NCI-H2227 (cell line): ENCODE data around the gene CAPN14.
"Not testable (repeated sequence)": the region's sequence is repeated elsewhere in the genome, so short reads cannot be mapped to it uniquely, and the experiment has no call there.

Experiments
- DNase-seq: peaks from one replicate; lab custom pipeline; 2025; ENCODE audit not compliant: unreplicated experiment; lab: John Stamatoyannopoulos, UW

CAPN14 gene

GRCh38 chr2:31197669-31198068 lies 19.6 kb downstream of the CAPN14 start:
- no peak for DNase-seq

- DNase-seq, result no peak
These were observed 20.1 kb downstream of the CAPN14 start for GRCh38 chr2:31197166-31197565.

GRCh38 chr2:31196622-31197021 lies 20.7 kb downstream of the CAPN14 start:
- DNase-seq, result no peak

GRCh38 chr2:31193806-31194205 lies 23.5 kb downstream of the CAPN14 start:
- no peak for DNase-seq

- no peak for DNase-seq
These were observed 24.4 kb downstream of the CAPN14 start for GRCh38 chr2:31192851-31193392.

GRCh38 chr2:31192396-31192795 lies 24.9 kb downstream of the CAPN14 start:
- no peak for DNase-seq

- no peak for DNase-seq
These were observed 25.4 kb downstream of the CAPN14 start for GRCh38 chr2:31191931-31192330.

- no peak for DNase-seq
These were observed 27.1 kb downstream of the CAPN14 start for GRCh38 chr2:31190188-31190587.

- DNase-seq, result no peak
These were observed 28.2 kb downstream of the CAPN14 start for GRCh38 chr2:31189141-31189540.

- DNase-seq, result no peak
These were observed 29.2 kb downstream of the CAPN14 start for GRCh38 chr2:31188131-31188530.

GRCh38 chr2:31187166-31187565 lies 30.1 kb downstream of the CAPN14 start:
- no peak for DNase-seq

GRCh38 chr2:31183973-31184372 lies 33.3 kb downstream of the CAPN14 start:
- not testable (repeated sequence) for DNase-seq

- no peak for DNase-seq
These were observed 40.6 kb downstream of the CAPN14 start for GRCh38 chr2:31176742-31177141.

- no peak for DNase-seq
These were observed 46.2 kb downstream of the CAPN14 start for GRCh38 chr2:31171142-31171541.

GRCh38 chr2:31170071-31170698 lies 47.1 kb downstream of the CAPN14 start:
- DNase-seq, result peak; percentile 58

- no peak for DNase-seq
These were observed 49.0 kb downstream of the CAPN14 start for GRCh38 chr2:31168291-31168690.

- DNase-seq, result no peak
These were observed 50.4 kb downstream of the CAPN14 start for GRCh38 chr2:31166925-31167324.

- no peak for DNase-seq
These were observed 54.2 kb downstream of the CAPN14 start for GRCh38 chr2:31163011-31163539.

GRCh38 chr2:31161637-31162036 lies 55.7 kb downstream of the CAPN14 start:
- DNase-seq, result no peak

- DNase-seq, result no peak
These were observed 65.8 kb downstream of the CAPN14 start for GRCh38 chr2:31151501-31151900.

GRCh38 chr2:31150120-31150670 lies 67.1 kb downstream of the CAPN14 start:
- DNase-seq, result no peak

GRCh38 chr2:31148514-31148913 lies 68.8 kb downstream of the CAPN14 start:
- no peak for DNase-seq

GRCh38 chr2:31147645-31148044 lies 69.7 kb downstream of the CAPN14 start:
- no peak for DNase-seq
